Measurements from ENCODE around the gene ZNF668. TPM values are rescaled to one million over a fixed set of nuclear protein-coding genes. Genes with fewer than 3 reads are reported as not detected.
A peak's percentile ranks its signal among the peaks of the same experiment; 100 is the strongest.

The ZNF668 gene
- total and polyA plus RNA-seq, 4 donors, result 0.92 to 4.8 (median 3.9) TPM

- TF ChIP-seq, protein P1, sequence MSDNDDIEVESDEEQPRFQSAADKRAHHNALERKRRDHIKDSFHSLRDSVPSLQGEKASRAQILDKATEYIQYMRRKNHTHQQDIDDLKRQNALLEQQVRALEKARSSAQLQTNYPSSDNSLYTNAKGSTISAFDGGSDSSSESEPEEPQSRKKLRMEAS (IDR thresholded peaks at IDR 0.05), result peak; percentile 68
- TF ChIP-seq YY1 (IDR thresholded peaks at IDR 0.05) (no peak), GABPA (IDR thresholded peaks at IDR 0.05 in 1 of 2, conservative IDR thresholded peaks at IDR 0.05 in 1 of 2) (peak in 1 of 2 donors; percentile 72), JUND (IDR thresholded peaks at IDR 0.05) (no peak), SP1 (IDR thresholded peaks at IDR 0.05) (peak; percentile 67), EGR1 (IDR thresholded peaks at IDR 0.05; ENCODE audit: low read depth in 2 of 2) (peak in 1 of 2 donors; percentile 36), HNF4A (conservative IDR thresholded peaks at IDR 0.05) (peak; percentile 42 to 51)
These were observed 39.4 kb upstream of the ZNF668 start (continued) for GRCh38 chr16:31113121-31114120.

- Histone ChIP-seq H3K4me1 (ENCODE audit: control insufficient read depth in 4 of 4, insufficient read depth in 4 of 4, low read length in 3 of 4) (peaks cover 27 to 61% (median 47%) of the 10 kb centered on the region in 4 donors), H3K9me3 (ENCODE audit: control insufficient read depth in 4 of 4, low read length in 3 of 4) (no peaks in the 10 kb centered on the region), H3K36me3 (ENCODE audit: control insufficient read depth in 4 of 4, insufficient read depth in 3 of 4, low read depth in 1 of 4, low read length in 3 of 4) (peaks cover 0 to 10% (median 6%) of the 10 kb centered on the region in 4 donors), H3K27ac (ENCODE audit: low read depth in 1 of 2, low read length in 2 of 2) (peak overlapping the region; percentile 67 to 84), H3K4me3 (ENCODE audit: low read depth in 1 of 3, low read length in 3 of 3) (no peak overlapping the region), H3K9ac (ENCODE audit: low read depth in 1 of 2, low read length in 2 of 2) (peak overlapping the region in 1 of 2 donors; percentile 45), H3K27me3 (ENCODE audit: control insufficient read depth in 4 of 4, insufficient read depth in 4 of 4, low read length in 3 of 4) (no peaks in the 10 kb centered on the region)
- WGBS, result 46% methylated on average over 2 of the region's 2 CpGs
- DNase-seq (ENCODE audit: low spot score), result no peak
- TF ChIP-seq NR2F2 (IDR thresholded peaks at IDR 0.05) (peak; percentile 32), HNF4A (conservative IDR thresholded peaks at IDR 0.05) (peak in 1 of 2 donors; percentile 4), RXRA (IDR thresholded peaks at IDR 0.05) (peak; percentile 11 to 28), TAF1 (conservative IDR thresholded peaks at IDR 0.05) (no peak)
These were observed 38.7 kb upstream of the ZNF668 start for GRCh38 chr16:31112711-31113110.

- WGBS, result 96% methylated on average over 23 of the region's 23 CpGs
- H3K4me1 ChIP-seq (ENCODE audit: control insufficient read depth in 4 of 4, insufficient read depth in 4 of 4, low read length in 3 of 4), result peaks cover 27 to 60% (median 47%) of the 10 kb centered on the region in 4 donors
- H3K27me3 ChIP-seq (ENCODE audit: control insufficient read depth in 4 of 4, insufficient read depth in 4 of 4, low read length in 3 of 4), result no peaks in the 10 kb centered on the region
- no peak for DNase-seq (ENCODE audit: low spot score)
- TF ChIP-seq EGR1 (IDR thresholded peaks at IDR 0.05; ENCODE audit: low read depth in 2 of 2), result no peak
- TF ChIP-seq, protein P1 (IDR thresholded peaks at IDR 0.05), result no peak
- no peak for TF ChIP-seq FOXA1 (IDR thresholded peaks at IDR 0.05)
- no peak for TF ChIP-seq NR2F2 (IDR thresholded peaks at IDR 0.05)
- TF ChIP-seq FOXA2 (IDR thresholded peaks at IDR 0.05), result no peak
- TF ChIP-seq, protein P2, sequence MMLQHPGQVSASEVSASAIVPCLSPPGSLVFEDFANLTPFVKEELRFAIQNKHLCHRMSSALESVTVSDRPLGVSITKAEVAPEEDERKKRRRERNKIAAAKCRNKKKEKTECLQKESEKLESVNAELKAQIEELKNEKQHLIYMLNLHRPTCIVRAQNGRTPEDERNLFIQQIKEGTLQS (IDR thresholded peaks at IDR 0.05), result no peak
- TF ChIP-seq HNF4G (IDR thresholded peaks at IDR 0.05), result no peak
- TF ChIP-seq CTCF (IDR thresholded peaks at IDR 0.05; ENCODE audit: low read depth, low read length, missing input control), result no peak
- TF ChIP-seq HNF4A (conservative IDR thresholded peaks at IDR 0.05), result no peak
- TF ChIP-seq JUND (IDR thresholded peaks at IDR 0.05), result no peak
- no peak for TF ChIP-seq RXRA (IDR thresholded peaks at IDR 0.05)
- no peak for TF ChIP-seq SP1 (IDR thresholded peaks at IDR 0.05)
- no peak for TF ChIP-seq YY1 (IDR thresholded peaks at IDR 0.05)
- TF ChIP-seq GABPA (IDR thresholded peaks at IDR 0.05 in 1 of 2, conservative IDR thresholded peaks at IDR 0.05 in 1 of 2), result no peak
- TF ChIP-seq TAF1 (conservative IDR thresholded peaks at IDR 0.05), result no peak
- TF ChIP-seq ZBTB33 (IDR thresholded peaks at IDR 0.05), result no peak
- TF ChIP-seq REST (IDR thresholded peaks at IDR 0.05), result no peak
- no peak for TF ChIP-seq RAD21 (IDR thresholded peaks at IDR 0.05)
- H3K4me3 ChIP-seq (ENCODE audit: low read depth in 1 of 3, low read length in 3 of 3), result no peak overlapping the region
- H3K36me3 ChIP-seq (ENCODE audit: control insufficient read depth in 4 of 4, insufficient read depth in 3 of 4, low read depth in 1 of 4, low read length in 3 of 4), result peaks cover 0 to 10% (median 6%) of the 10 kb centered on the region in 4 donors
- H3K9ac ChIP-seq (ENCODE audit: low read depth in 1 of 2, low read length in 2 of 2), result no peak overlapping the region
- no peaks in the 10 kb centered on the region for H3K9me3 ChIP-seq (ENCODE audit: control insufficient read depth in 4 of 4, low read length in 3 of 4)
- H3K27ac ChIP-seq (ENCODE audit: low read depth in 1 of 2, low read length in 2 of 2), result peak overlapping the region; percentile 67 to 84
These were observed 37.9 kb upstream of the ZNF668 start for GRCh38 chr16:31111881-31112466.

All from liver (tissue), 9 donors.